Fibroblast of skin of scalp (primary cell): Measurements from ENCODE around the gene DPPA5.
A peak's percentile ranks its signal among the peaks of the same experiment; 100 is the strongest.
"Not testable (repeated sequence)": the region's sequence is repeated elsewhere in the genome, so short reads cannot be mapped to it uniquely, and the experiment has no call there.

ENCODE experiments used
- DNase-seq: peaks from one replicate; pipeline ENCODE4 v3.0.0-alpha.2; 2013

Gene DPPA5

DNA sequence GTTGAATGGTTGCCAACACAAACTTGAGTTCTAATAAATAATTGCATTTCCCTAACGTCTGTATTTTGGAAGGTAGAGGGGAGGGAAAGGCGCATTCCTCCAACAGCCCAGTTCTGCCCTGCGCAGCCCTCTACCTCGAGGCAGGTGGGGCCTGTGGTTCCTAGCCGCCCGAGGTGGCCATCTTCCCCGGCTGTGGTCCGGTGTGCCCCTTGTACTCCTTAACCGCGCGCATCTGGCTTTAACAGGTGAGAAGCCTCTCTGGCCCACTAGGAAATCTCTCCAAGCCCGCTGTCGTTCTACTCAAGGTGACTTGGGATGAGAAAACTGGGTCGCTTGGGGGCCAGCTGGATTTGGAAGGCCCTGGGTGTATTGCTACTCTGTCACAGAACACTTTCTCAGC lies 10.0 kb upstream of the DPPA5 start:
- DNase-seq = no peak

DNA sequence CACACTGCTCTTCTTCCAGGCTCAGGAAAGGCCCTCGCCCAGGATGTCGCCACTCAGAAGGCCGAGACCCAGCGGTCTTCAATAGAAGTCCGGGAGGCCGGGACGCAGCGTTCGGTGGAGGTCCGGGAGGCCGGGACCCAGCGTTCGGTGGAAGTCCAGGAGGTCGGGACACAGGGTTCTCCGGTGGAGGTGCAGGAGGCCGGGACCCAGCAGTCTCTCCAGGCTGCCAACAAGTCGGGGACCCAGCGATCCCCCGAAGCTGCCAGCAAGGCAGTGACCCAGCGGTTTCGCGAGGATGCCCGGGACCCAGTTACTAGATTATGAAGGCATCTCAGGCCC lies 9.4 kb upstream of the DPPA5 start:
- DNase-seq = no peak

DNA sequence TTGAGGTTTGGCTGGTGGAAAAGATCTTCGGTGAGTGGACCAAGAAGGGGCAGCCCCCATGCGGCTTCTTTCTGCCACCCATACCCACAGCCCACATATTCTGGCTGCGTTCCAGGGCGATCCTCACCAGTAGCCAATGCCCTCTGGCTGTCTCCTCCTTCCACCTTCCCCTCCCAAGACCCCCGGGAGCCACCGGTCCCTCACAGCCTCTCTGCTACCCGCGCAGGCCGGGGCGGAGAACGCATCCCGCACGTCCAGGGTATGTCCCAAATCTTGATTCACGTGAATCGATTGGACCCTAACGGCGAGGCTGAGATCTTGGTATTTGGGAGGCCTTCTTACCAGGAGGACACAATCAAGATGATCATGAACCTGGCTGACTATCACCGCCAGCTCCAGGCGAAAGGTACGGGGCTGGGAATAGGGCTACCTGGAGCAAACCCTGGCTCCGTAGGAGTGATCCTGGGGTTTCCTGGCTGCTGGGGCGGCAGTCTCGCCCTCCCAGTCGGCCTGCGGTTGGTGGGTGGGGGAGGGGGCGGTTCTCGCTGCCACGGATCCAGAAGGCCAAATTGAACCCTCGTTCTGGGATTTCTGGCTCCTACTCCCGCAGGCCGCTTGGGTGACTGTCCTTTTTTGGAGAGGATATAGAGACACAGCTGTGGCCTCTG lies 8.9 kb upstream of the DPPA5 start:
- no peak for DNase-seq

DNA sequence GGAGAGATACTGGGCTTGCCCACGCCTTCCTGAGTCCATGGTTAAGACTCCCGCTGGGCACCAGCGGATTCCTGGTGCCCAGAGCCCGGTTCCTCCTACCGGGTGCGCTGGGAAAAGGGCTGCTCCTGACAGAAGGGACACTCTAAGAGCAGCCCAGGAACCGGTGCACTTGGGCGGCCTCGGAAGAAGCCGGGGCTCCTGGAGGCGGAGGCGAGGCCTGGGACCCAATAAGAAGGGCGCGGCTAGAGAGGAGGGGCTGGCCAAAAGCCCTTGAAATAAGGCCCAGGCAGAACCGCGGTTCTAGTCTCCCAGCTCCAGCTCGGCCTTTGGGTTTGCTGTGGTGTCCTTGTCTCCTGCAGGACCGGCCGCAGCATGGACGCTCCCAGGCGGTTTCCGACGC lies 8.3 kb upstream of the DPPA5 start, which contains the start of gene KHDC3L:
Gene KHDC3L (plus strand): TSS at position 301 of the 400 bp plus-strand sequence. CDS start 72 bp downstream, at position 373.
- no peak for DNase-seq

GRCh38 chr6:73349311-73349710 lies 4.8 kb downstream of the DPPA5 start:
- DNase-seq = no peak

DNA sequence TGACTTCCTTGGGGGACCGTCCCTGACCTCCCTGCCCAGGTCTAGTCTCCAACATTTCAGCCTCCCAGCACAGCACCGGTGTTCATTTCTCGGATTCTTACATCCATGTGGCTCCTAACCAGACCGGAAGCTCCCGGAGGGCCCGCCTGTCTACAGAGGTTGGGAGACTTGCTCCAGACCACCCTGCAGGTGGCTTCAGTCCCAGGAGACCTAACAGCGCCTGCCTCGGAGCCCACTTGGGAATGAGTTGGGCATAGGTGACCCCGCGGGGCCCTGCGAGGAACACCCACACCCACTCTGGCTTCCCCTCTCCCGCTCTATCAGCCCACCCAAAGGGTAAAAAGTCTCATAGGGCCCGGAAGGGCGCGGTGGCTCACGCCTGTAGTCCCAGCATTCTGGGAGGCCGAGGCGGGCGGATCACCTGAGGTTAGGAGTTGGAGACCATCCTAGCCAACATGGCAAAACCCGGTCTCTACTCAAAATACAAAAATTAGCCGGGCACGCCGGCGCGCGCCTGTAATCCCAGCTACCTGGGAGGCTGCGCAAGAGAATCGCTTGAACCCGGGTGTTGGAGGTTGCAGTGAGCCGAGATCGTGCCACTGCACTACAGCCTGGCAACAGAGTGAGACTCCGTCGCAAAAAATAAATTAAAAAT lies 5.4 kb downstream of the DPPA5 start:
- DNase-seq = no peak

- DNase-seq = no peak
These were observed 10.9 kb downstream of the DPPA5 start for GRCh38 chr6:73343164-73343563.

GRCh38 chr6:73342174-73342573 lies 11.9 kb downstream of the DPPA5 start:
- DNase-seq = no peak

GRCh38 chr6:73341335-73341734 lies 12.7 kb downstream of the DPPA5 start:
- no peak for DNase-seq

DNA sequence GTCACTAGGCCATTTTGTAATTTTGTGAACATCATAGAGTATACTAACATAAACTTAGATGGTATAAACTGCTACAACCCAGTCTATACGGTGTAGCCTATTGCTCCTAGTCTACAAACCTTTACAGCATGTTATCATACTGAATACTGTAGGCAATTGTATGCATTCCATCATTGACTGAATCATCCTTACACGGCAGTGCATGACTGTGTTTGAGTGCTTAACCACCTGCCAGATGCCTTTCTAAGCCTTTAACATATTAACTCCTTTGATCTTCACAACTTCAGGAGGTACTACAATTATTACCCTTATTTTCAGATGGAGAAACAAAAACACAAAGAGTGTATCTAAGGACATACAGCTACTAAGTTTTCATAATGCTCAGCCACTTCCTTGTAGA lies 14.0 kb downstream of the DPPA5 start:
- DNase-seq = no peak

DNA sequence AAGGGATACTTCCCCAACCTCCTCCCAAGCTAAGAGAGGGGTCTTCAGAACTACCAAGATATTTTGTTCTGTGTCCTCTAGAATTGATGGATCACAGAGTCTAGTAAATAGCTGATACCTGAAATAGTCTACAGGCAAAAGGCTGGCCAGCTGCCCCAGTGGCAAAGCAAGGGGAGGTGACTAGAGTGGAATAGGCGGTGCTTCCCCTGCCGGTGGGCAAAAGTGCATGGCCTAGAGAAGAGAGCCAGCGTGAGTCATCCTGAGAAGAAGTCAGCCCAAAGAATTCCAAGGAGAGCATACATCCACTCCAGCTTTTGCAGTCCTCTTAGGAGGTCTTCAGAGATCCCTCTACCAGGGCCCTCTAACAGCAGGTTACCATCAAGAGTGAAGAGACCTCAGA lies 14.7 kb downstream of the DPPA5 start:
- DNase-seq = no peak

- DNase-seq = no peak
These were observed 24.9 kb downstream of the DPPA5 start for GRCh38 chr6:73329201-73329600.

DNA sequence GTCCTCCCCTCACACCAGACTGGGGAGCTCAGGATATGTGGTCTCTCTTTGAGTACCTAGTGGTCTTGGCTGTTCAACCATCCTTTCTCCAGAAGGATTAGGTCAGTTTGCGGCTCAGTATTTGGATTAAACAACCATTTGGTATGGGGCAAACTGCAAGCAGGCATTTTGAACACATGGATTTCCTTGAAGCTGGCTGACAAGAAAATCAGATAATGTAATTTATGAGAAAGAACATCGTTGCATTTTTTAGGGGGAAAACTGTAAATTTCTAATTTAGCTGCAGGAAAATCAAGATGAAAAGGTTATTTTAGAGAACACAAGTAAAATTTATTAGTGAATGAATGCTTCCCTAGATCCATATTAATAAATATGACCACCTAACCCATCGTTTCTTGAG lies 25.3 kb downstream of the DPPA5 start:
- no peak for DNase-seq

DNA sequence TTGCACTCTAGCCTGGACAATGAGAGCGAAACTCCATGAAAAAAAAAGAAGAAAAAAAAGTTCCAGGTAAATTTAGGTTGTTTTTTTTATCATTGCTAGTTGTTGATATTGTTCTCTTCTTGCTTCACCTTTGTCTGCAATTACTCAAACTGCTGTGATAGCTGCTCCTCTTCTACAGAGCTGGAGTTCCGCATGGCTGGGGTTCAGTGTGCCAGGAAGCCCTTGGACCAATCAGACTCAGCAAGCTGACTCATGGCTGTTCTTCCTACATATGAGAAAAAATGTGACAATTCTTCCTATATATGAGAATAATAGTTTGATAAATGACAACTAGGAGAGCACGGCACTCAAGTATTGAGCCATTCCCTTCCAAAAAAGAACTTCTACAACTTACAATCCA lies 28.4 kb downstream of the DPPA5 start:
- no peak for DNase-seq

DNA sequence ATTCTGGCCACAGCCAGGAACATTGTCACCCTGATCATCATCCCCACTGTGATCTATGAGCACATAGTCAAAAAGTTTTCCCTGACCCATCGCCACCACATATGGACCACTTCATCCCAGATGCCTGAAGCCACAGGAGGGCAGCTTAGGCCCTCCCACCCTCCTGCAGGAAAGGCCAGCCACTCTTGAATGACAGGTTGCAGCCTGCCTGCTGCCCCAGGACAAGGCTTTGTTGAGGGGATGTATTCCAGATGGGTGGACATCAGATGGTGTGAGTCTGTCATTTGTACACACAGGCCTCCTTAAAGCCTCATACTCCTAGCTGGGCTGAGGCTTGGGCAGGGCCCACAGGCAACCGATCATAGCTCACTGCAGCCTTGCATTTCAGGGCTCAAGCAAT lies 30.8 kb downstream of the DPPA5 start:
- no peak for DNase-seq

DNA sequence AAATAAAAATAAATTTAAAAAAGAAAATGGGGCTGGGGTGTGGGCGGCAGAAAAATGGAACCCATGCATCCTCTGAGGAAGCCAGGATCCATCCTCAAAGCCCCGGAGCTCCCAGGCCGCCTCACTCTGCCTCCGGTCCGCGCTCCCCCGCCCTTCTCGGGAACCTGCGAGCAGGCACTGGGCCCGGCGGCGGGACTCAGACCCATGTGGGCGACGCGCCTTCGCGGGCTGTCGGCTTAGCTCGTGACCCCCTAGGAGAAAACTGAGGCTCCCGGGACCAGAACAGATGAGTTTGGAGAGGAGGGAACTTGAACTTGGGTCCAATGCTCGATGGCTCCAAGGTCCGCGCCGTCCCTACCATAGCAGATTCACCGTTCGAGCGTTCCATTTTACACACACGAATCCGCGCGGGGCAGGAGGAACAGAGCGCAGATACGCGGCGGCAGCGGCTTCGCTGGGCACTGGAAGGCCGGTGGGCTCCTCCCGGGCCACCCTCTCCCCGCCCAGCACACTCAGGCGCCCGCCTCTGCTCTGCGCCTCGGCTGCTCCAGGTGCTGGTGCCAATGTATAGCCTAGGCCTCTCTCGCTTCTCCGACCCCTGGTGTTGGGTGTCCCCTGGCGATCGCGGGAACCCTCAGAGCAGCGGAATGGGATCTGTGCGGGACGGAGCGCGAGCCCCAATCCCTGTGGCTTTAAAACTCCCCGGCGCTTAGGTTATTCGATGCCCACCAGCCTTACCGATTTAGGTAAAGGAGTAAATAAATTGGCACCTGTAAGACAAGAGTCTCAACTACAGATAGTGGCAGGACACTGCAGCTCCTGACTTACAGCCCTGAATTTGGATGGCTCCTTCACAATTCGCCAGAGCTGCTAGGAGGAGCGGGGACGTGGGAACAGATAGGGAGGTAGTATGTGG lies 39.2 kb downstream of the DPPA5 start:
- DNase-seq = no peak

GRCh38 chr6:73310503-73310845 lies 43.6 kb downstream of the DPPA5 start:
- not testable (repeated sequence) for DNase-seq

DNA sequence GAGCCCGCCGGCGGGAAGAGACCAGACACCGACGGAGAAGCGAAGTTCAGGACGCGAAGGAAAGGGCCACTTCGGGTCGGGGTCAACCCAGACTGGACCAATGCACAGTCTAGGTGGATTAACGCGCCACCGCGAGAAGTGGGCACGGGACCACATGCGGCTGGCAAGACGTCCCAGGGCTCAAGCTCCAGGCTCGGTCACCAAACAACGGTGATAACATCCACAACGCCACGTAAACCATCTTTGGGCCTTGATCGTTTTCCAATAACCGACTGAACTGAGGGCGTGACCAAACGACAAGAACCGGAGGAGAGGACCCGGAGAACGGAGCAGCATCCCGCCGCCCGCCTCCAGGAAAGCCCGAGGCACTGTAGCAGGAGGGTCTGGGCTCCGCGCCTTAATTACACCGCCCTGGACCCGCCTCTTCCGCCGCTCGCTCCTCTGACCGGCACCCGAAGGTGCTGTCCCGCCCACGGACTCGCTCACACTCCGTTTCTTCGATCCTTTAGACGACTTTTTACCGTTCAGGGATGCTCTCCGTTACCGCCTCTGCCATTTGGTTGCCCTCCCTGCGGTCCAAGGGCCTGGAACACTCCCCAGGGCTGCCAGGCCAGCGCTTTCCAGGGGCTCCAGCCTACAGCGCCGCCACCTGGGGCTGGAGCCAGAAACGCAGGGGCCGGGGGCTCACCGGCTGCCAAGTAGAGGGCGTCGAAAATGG lies 44.1 kb downstream of the DPPA5 start:
- DNase-seq = peak; percentile 61

GRCh38 chr6:73309535-73309784 lies 44.6 kb downstream of the DPPA5 start:
- DNase-seq = no peak

DNA sequence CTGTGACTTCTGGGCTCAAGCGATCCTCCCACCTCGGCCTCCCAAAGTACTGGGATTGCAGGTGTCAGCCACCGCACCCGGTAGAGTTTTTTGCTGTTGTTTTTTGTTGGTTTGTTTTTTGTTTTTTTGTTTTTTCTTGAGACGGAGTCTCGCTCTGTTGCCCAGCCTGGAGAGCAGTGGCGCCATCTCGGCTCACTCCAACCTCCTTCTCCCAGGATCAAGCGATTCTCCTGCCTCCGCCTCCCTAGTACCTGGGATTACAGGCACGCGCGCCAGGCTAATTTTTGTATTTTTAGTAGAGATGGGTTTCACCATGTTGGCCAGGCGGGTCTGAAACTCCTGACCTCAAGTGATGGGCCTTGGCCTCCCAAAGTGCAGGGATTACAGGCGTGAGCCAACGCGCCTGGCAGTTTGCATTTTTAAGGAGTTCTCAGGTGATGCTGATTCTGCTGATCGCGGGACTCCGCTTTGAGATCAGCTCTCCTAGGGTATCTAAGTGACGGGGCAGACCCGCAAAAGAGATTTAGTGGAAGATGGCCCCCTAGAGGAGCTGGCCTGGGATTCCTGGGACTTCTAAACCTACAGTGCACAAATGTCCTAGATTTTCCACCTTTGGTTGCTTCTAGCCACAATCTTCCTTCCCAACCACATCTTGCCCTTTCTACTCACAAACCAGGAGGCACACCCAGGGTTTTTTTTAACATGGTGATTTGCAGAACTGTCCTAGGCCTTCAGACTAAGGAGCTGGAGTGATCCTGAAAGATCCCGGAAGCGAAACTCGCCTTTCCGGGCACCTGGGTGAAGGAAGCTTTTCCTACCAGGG lies 45.2 kb downstream of the DPPA5 start:
- DNase-seq = peak; percentile 30

GRCh38 chr6:73303773-73304172 lies 50.3 kb downstream of the DPPA5 start:
- not testable (repeated sequence) for DNase-seq
